Gastroesophageal sphincter (tissue), 4 donors: Measurements from ENCODE around the gene MAN1A2. TPM values are rescaled to one million over a fixed set of nuclear protein-coding genes. Genes with fewer than 3 reads are reported as not detected.
"Not testable (repeated sequence)": the region's sequence is repeated elsewhere in the genome, so short reads cannot be mapped to it uniquely, and the experiment has no call there.

ENCODE experiments used
- ATAC-seq: fragments of 150-250 bp; one replicate; pipeline ENCODE4 v1.9.1; 2016; ENCODE audit warnings: mild to moderate bottlenecking, moderate library complexity
- H3K27ac ChIP-seq, 4 donors: fragments of 200-600 bp; sonication (generic) in 3 of 4; 1 replicate in 3 of 4; 2 replicates in 1 of 4; pipeline ENCODE4 v1.5.1; 2016 to 2019
- H3K27me3 ChIP-seq: fragments of 200-600 bp; sonication (generic); one replicate; pipeline ENCODE4 v1.5.1; 2019
- H3K36me3 ChIP-seq, 2 donors: fragments of 200-600 bp; sonication (generic); one replicate each; pipeline ENCODE4 v1.5.1; 2019; ENCODE audit warnings: control low read depth in 1 of 2
- H3K4me1 ChIP-seq, 3 donors: fragments of 200-600 bp; sonication (generic); 1 replicate in 2 of 3; 2 replicates in 1 of 3; pipeline ENCODE4 v1.5.1; 2016 to 2019; ENCODE audit warnings: control low read depth in 2 of 3
- H3K4me3 ChIP-seq, 2 donors: fragments of 200-600 bp; sonication (generic); one replicate each; pipeline ENCODE4 v1.5.1; 2019; ENCODE audit warnings: mild to moderate bottlenecking in 1 of 2, moderate library complexity in 1 of 2
- H3K9me3 ChIP-seq, 3 donors: fragments of 200-600 bp; sonication (generic); one replicate each; pipeline ENCODE4 v1.5.1; 2017 to 2019; ENCODE audit warnings: control low read depth in 2 of 3
- CTCF ChIP-seq, 4 experiments: fragments of 200-600 bp in 2 of 4; fragments of 450-650 bp in 2 of 4; sonication (generic) in 1 of 4; IDR thresholded peaks; one replicate each; pipeline ENCODE4 v1.5.1; 2017 to 2019; ENCODE audit warnings: antibody characterized with exemption in 4 of 4, mild to moderate bottlenecking in 2 of 4, moderate library complexity in 2 of 4
- EP300 ChIP-seq: sonication (generic); formaldehyde crosslinking; IDR thresholded peaks from one replicate; pipeline ENCODE4 v1.6.1; 2017; ENCODE audit warnings: antibody characterized with exemption, mild to moderate bottlenecking
- POLR2A ChIP-seq, 2 donors: fragments of 450-650 bp; IDR thresholded peaks; one replicate each; pipeline ENCODE4 v1.6.1; 2017; ENCODE audit warnings: antibody characterized with exemption in 2 of 2, mild to moderate bottlenecking in 2 of 2, moderate library complexity in 1 of 2
- POLR2AphosphoS5 ChIP-seq: sonication (generic); formaldehyde crosslinking; IDR thresholded peaks from one replicate; pipeline ENCODE4 v1.6.1; 2017; ENCODE audit warnings: antibody characterized with exemption
- WGBS, 2 donors: methylation state at CpG; one replicate each; pipeline ENCODE4 v1.1.5; 2018; ENCODE audit warnings: low coverage in 1 of 2; 5-methylcytosine and 5-hydroxymethylcytosine counted together
- total RNA-seq, 4 donors: library from RNA; depleted of rRNA; stranded (reverse); fragments of >200 nt; gene quantifications; one replicate each; pipeline ENCODE4 v1.1.0, GENCODE V29; 2016

Gene MAN1A2
- total RNA-seq, 4 donors from 2014 or later = 42.5 to 62.4 (median 52.3) TPM

DNA sequence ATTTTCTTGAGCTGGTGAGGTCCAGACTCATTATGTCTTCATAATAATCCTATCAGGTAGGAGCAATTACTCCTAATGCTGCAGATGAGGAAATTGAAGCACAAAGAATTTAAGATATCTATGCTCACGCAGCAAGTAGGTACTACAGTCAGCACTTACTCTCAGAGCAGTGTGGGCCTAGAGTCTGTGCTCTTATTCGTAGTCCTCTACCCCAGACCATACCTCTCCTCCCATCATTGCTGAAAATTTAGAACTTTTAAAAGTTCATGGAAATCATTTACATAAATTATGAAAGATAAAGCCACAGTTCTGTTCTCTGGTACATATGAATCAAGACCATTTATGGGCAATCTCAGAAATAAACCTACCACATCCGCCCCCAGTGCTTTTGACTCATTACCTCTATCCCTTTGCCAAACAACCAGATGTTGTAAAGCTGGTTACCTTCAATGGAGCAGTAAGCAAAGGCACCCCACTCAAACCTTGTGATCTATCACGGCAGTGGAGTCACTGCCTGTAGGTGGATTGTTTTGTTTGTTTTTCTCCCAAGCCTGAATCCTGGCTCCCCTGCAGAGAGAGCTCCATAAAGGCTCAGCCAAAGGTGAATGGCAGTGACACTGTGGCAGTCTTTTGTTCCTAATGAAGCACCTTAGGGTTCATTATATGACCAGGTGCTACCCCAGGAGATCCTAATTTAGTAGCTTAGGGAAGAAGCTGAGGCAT, 20.9 kb upstream of the MAN1A2 start:
- H3K27ac ChIP-seq = no peak overlapping the region
- no peaks in the 10 kb centered on the region for H3K27me3 ChIP-seq
- no peaks in the 10 kb centered on the region for H3K4me1 ChIP-seq
- ATAC-seq = no peak
- no peaks in the 10 kb centered on the region for H3K9me3 ChIP-seq
- H3K4me3 ChIP-seq = no peak overlapping the region
- 73 to 96% methylated on average over 3 to 4 of the region's 4 CpGs for WGBS, 2 donors
- H3K36me3 ChIP-seq = no peaks in the 10 kb centered on the region
- TF ChIP-seq CTCF (IDR thresholded peaks at IDR 0.05) (no peak), POLR2A (IDR thresholded peaks at IDR 0.05) (no peak), EP300 (no peak), POLR2AphosphoS5 (no peak)

- Histone ChIP-seq H3K27ac (no peak overlapping the region), H3K36me3 (no peaks in the 10 kb centered on the region), H3K4me3 (no peak overlapping the region), H3K9me3 (no peaks in the 10 kb centered on the region), H3K27me3 (no peaks in the 10 kb centered on the region), H3K4me1 (no peaks in the 10 kb centered on the region)
- 79 to 85% methylated on average over 4 of the region's 4 CpGs for WGBS, 2 donors
- no peak for ATAC-seq
- TF ChIP-seq POLR2A (IDR thresholded peaks at IDR 0.05) (no peak), POLR2AphosphoS5 (no peak), EP300 (no peak), CTCF (IDR thresholded peaks at IDR 0.05) (no peak)
Observed at GRCh38 chr1:117347907-117348306, 19.3 kb upstream of the MAN1A2 start.

DNA sequence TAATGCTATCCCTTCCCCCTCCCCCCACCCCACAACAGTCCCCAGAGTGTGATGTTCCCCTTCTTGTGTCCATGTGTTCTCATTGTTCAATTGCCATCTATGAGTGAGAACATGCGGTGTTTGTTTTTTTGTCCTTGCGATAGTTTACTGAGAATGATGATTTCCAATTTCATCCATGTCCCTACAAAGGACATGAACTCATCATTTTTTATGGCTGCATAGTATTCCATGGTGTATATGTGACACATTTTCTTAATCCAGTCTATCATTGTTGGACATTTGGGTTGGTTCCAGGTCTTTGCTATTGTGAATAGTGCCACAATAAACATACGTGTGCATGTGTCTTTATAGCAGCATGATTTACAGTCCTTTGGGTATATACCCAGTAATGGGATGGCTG, 14.6 kb upstream of the MAN1A2 start:
- not testable (repeated sequence) for H3K27ac ChIP-seq
- WGBS, 2 donors = no CpG with 5 or more reads among the region's 3 CpGs

GRCh38 chr1:117357833-117358603, 9.2 kb upstream of the MAN1A2 start:
- not testable (repeated sequence) for H3K27ac ChIP-seq, H3K4me1 ChIP-seq, H3K9me3 ChIP-seq, H3K36me3 ChIP-seq, ATAC-seq, H3K4me3 ChIP-seq, H3K27me3 ChIP-seq
- WGBS, 2 donors = 60 to 100% methylated on average over 1 to 5 of the region's 24 CpGs

More for the DNA sequence above, 14.6 kb upstream of the MAN1A2 start:
- H3K4me1 ChIP-seq, ATAC-seq, H3K36me3 ChIP-seq, H3K4me3 ChIP-seq, H3K9me3 ChIP-seq, H3K27me3 ChIP-seq: not testable (repeated sequence)

DNA sequence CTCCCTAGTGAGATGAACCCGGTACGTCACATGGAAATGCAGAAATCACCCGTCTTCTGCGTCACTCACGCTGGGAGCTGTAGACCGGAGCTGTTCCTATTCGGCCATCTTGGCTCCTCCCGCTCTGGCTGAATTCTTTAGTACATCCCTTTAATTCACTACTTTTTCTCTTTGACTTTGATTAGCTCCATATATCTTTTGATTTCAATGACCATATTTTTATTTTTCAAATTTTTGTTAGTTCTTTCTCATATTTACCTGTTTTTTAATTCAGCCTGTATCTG, 8.7 kb upstream of the MAN1A2 start:
- not testable (repeated sequence) for H3K4me1 ChIP-seq, H3K27me3 ChIP-seq, H3K9me3 ChIP-seq, H3K4me3 ChIP-seq, H3K36me3 ChIP-seq, H3K27ac ChIP-seq, ATAC-seq
- WGBS, 2 donors = 94 to 96% methylated on average over 5 to 7 of the region's 8 CpGs

GRCh38 chr1:117359561-117360289, 7.5 kb upstream of the MAN1A2 start:
- no peaks in the 10 kb centered on the region for H3K9me3 ChIP-seq
- H3K36me3 ChIP-seq = no peaks in the 10 kb centered on the region
- H3K27me3 ChIP-seq = no peaks in the 10 kb centered on the region
- WGBS, 2 donors = 66 to 87% methylated on average over 3 to 4 of the region's 4 CpGs
- peaks cover 0 to 15% (median 4%) of the 10 kb centered on the region in 3 donors for H3K4me1 ChIP-seq
- no peak overlapping the region for H3K4me3 ChIP-seq
- H3K27ac ChIP-seq = no peak overlapping the region
- ATAC-seq = no peak
- no peak for TF ChIP-seq POLR2A (IDR thresholded peaks at IDR 0.05)
- no peak for TF ChIP-seq POLR2AphosphoS5
- TF ChIP-seq EP300 = no peak
- no peak for TF ChIP-seq CTCF (IDR thresholded peaks at IDR 0.05)
